ENCODE data around the gene HOXA4.

The HOXA4 gene

DNA sequence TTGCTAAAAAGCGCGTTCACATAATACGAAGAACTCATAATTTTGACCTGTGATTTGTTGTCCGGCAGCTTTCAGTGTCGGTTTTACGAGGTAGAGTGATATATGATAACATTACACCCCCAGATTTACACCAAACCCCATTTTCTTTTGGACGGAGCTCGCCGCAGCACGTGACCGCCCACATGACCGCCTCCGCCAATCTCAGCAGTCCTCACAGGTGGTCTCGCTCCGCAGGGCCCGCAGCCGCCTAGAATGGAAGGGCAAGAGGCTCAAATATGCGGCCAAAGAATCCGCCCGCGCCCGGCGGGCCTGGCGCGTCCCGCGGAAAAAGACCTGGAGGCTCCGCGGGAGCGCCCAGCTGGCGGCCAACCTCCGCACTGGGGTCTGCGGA, 25.9 kb upstream of the HOXA4 start, which contains the start of gene HOXA7:
Gene HOXA7 (minus strand): TSS at position 168 of the 391 bp plus-strand sequence. CDS start 130 bp downstream, at position 38.
- Histone ChIP-seq H3K27me3 (replicated peaks) (peaks cover 97% of the 10 kb centered on the region), H3K4me3 (ENCODE audit: low read depth, low read length) (no peak within 1 kb of the TSS), H3K27ac (no peak within 1 kb of the TSS), H3K36me3 (replicated peaks) (no peaks in the 10 kb centered on the region)
- TF ChIP-seq, protein P1, sequence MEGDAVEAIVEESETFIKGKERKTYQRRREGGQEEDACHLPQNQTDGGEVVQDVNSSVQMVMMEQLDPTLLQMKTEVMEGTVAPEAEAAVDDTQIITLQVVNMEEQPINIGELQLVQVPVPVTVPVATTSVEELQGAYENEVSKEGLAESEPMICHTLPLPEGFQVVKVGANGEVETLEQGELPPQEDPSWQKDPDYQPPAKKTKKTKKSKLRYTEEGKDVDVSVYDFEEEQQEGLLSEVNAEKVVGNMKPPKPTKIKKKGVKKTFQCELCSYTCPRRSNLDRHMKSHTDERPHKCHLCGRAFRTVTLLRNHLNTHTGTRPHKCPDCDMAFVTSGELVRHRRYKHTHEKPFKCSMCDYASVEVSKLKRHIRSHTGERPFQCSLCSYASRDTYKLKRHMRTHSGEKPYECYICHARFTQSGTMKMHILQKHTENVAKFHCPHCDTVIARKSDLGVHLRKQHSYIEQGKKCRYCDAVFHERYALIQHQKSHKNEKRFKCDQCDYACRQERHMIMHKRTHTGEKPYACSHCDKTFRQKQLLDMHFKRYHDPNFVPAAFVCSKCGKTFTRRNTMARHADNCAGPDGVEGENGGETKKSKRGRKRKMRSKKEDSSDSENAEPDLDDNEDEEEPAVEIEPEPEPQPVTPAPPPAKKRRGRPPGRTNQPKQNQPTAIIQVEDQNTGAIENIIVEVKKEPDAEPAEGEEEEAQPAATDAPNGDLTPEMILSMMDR (IDR thresholded peaks at IDR 0.05; ENCODE audit: low read depth, low read length, missing control alignments), result no peak
- in situ Hi-C loops (cut with HindIII; ENCODE audit: low pct_ligation_motif_present, low sequenced_read_pairs), result no loop called here
- DNase-seq, result no peak

DNA sequence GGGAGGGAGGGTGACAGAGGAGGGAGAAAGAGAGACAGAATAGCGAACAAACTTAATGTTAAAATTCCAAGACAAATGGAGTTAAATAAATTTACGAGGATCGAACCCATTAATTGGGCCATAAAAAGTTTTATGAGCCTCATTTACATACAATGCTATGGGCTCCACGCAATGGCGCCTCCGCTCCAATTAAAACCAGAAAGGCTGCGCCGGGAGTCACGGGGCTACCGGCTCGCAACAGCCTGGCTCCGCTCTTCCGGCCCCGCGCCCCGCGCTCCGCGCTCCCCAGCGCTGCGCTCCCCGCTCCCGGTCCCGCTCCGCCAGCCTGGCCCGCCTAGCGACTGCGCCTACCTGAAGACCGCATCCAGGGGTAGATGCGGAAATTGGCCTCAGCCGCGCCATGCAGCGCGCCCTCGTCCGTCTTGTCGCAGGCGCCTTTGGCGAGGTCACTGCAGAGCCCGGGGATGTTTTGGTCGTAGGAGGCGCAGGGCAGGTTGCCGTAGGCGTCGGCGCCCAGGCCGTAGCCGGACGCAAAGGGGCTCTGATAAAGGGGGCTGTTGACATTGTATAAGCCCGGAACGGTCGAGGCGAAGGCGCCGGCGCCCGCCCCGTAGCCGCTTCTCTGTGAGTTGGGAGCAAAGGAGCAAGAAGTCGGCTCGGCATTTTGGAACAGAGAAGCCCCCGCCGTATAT, 25.4 kb upstream of the HOXA4 start:
- H3K27ac ChIP-seq, result no peak overlapping the region
- no peaks in the 10 kb centered on the region for H3K36me3 ChIP-seq (replicated peaks)
- H3K4me3 ChIP-seq (ENCODE audit: low read depth, low read length), result no peak overlapping the region
- no peak for DNase-seq
- TF ChIP-seq, protein P1 (IDR thresholded peaks at IDR 0.05; ENCODE audit: low read depth, low read length, missing control alignments), result no peak
- H3K27me3 ChIP-seq (replicated peaks), result peaks cover 99% of the 10 kb centered on the region
- in situ Hi-C loops (cut with HindIII; ENCODE audit: low pct_ligation_motif_present, low sequenced_read_pairs), result no loop called here

DNA sequence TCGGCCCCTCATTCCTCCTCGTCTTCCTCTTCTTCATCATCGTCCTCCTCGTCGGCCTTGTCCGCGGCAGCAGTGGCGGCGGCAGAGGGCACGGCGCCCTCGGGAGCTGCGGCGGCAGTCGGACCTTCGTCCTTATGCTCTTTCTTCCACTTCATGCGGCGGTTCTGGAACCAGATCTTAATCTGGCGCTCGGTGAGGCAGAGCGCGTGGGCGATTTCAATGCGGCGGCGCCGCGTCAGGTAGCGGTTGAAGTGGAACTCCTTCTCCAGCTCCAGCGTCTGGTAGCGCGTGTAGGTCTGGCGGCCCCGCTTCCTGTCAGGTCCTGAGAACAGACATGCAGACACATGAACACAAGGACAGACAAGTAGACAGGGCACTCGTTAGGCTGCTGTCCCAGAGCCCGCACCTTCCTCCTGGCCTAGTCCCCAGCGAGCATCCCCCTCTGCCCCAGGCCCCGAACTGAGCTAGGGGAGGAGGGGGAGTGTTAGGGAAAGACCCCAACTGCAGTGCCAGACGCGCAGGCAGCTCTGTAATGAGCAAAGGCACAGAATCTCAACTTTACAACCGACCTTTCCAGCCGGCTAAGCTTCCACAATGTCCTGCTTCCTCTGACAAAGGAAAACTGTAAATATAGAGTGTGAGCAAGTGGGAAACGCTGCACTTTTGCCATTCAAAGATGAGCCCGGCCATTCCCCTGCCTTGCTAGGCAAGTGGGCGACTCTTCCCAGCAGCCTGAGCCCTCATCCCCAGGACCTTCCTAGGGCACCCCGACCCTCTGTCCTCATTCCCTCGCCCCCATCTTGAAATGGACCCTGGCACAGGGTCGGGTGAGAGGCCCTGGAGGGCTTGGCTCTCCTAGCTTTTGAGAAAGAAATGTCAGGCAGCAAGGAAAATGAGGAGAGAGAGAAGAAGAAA, 24.6 kb upstream of the HOXA4 start:
- Histone ChIP-seq H3K27ac (no peak overlapping the region), H3K27me3 (replicated peaks) (peaks cover 98% of the 10 kb centered on the region), H3K4me3 (ENCODE audit: low read depth, low read length) (no peak overlapping the region), H3K36me3 (replicated peaks) (no peaks in the 10 kb centered on the region)
- TF ChIP-seq, protein P1 (IDR thresholded peaks at IDR 0.05; ENCODE audit: low read depth, low read length, missing control alignments), result no peak
- in situ Hi-C loops (cut with HindIII; ENCODE audit: low pct_ligation_motif_present, low sequenced_read_pairs), result no loop called here
- no peak for DNase-seq

DNA sequence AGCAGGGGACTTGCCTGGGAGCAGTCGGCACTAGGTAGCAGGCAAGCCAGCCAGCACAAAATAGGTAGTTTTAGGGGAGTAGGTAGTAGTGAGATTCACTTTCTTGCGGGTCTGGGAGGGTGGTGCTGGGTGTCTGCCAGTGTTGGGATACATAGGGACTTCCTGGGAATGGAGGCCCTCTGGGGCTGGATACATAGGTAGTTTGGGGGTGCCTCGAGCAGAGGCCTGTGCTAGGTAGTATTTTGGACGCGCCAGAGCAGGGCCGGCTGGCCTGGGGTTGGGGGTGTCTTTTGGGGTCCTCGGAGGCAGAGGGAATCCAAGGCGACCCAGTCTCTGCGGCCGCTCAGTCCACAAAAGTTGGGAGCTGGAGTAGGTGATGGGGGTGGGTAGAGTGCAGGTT, 23.8 kb upstream of the HOXA4 start:
- in situ Hi-C loops (cut with HindIII; ENCODE audit: low pct_ligation_motif_present, low sequenced_read_pairs), result no loop called here
- Histone ChIP-seq H3K27me3 (replicated peaks) (peaks cover 96% of the 10 kb centered on the region), H3K27ac (no peak overlapping the region), H3K36me3 (replicated peaks) (no peaks in the 10 kb centered on the region), H3K4me3 (ENCODE audit: low read depth, low read length) (no peak overlapping the region)
- DNase-seq, result no peak
- TF ChIP-seq, protein P1 (IDR thresholded peaks at IDR 0.05; ENCODE audit: low read depth, low read length, missing control alignments), result no peak

DNA sequence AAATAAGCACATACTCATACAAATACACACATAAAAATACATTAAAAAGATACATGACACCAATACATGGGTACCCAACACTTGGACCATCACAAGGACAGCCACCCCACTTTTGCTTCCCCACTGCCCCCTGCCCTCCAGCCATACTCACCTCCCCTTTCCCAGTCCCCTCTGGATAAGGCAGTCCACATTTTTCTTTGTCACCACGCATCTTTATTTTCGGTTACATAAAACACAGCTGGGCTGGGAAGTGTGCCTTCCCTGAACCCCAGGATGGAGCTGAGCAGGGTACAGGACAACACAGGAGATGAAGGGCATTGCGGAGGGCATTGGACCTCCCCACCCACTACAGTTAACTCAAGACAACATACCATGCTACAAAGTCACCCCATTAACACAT, 23.0 kb upstream of the HOXA4 start:
- TF ChIP-seq, protein P1 (IDR thresholded peaks at IDR 0.05; ENCODE audit: low read depth, low read length, missing control alignments), result no peak
- Histone ChIP-seq H3K36me3 (replicated peaks) (no peaks in the 10 kb centered on the region), H3K4me3 (ENCODE audit: low read depth, low read length) (no peak overlapping the region), H3K27me3 (replicated peaks) (peaks cover 96% of the 10 kb centered on the region), H3K27ac (no peak overlapping the region)
- no peak for DNase-seq
- in situ Hi-C loops (cut with HindIII; ENCODE audit: low pct_ligation_motif_present, low sequenced_read_pairs), result no loop called here
